ENCODE data around the gene FBXL13.

- TF ChIP-seq CTCF (IDR thresholded peaks at IDR 0.05) (no peak), POLR2A (IDR thresholded peaks at IDR 0.05) (no peak)
Observed at GRCh38 chr7:102934239-102934638, 140.4 kb downstream of the FBXL13 start.
